HG02759 (cell line): ENCODE results near the gene NTN4.
"Not testable (repeated sequence)": the region's sequence is repeated elsewhere in the genome, so short reads cannot be mapped to it uniquely, and the experiment has no call there.

Experiments
- ATAC-seq: cut with Tn5 transposase; IDR thresholded peaks from one replicate; pipeline ENCODE4 v1.9.1; 2021; ENCODE audit warnings: mild to moderate bottlenecking, moderate library complexity; ENCODE audit not compliant: unreplicated experiment

Gene NTN4

GRCh38 chr12:95629392-95629791 lies 161.2 kb downstream of the NTN4 start:
- no peak for ATAC-seq

DNA sequence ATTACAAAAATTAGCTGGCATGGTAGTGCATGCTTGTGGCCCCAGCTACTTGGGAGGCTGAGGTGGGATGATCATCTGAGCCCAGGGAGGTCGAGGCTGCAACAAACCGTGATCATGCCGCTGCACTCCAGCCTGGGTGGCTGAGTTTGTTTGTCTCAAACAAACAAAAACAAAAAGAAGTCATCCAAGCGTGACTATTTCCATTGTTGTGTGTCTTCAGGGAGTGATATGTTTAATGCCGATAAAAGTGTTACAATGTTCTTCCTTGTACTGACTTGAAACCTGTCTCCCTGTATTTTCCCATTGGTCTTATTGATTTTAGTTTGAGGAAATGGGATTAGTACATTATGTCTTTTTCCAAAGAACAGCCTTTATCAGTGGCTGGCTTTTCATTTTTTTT lies 163.7 kb downstream of the NTN4 start:
- ATAC-seq = no peak

DNA sequence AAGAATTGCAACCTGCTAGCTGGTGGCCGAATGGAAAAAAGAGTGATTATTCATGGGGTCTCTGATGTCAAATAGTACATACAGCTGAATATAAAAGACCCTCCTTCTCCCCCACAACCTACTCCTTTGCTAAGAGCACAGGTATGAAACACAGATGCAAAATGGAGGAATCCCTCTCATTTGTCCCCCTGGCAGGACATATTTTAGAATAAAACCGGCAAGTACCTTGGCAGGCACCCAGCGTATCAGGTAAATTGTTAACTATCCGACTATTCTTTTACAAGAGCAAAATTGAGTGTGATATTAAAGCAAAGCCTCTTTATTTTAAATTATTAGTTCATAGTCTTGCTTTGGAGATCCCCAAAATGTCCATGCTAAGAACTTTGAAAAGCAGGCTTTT lies 165.6 kb downstream of the NTN4 start:
- ATAC-seq = no peak

- no peak for ATAC-seq
Measured at GRCh38 chr12:95624589-95624988, 166.0 kb downstream of the NTN4 start.

GRCh38 chr12:95623554-95624170 lies 166.9 kb downstream of the NTN4 start:
- peak; percentile 50 for ATAC-seq

- ATAC-seq = no peak
Measured at GRCh38 chr12:95622879-95623278, 167.7 kb downstream of the NTN4 start.

- ATAC-seq = no peak
Measured at GRCh38 chr12:95621725-95622124, 168.8 kb downstream of the NTN4 start.

DNA sequence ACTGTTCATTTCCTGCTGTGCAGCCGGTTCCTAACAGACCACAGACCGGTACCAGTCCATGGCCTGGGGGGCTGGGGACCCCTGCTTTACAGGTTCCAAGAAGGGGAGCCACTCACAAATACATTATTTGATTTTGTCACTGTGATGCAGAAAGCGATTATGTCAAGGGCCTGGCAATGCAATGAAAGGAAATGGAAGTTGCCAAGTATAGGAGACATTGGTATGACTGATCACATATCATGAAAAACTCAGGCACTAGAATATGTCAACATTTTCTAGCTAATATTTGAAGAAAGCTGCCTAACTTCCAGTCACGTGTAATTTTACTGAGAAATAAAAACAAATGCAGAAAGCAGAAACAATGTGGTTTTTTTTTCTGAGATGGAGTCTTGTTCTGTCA lies 170.4 kb downstream of the NTN4 start:
- ATAC-seq = no peak

DNA sequence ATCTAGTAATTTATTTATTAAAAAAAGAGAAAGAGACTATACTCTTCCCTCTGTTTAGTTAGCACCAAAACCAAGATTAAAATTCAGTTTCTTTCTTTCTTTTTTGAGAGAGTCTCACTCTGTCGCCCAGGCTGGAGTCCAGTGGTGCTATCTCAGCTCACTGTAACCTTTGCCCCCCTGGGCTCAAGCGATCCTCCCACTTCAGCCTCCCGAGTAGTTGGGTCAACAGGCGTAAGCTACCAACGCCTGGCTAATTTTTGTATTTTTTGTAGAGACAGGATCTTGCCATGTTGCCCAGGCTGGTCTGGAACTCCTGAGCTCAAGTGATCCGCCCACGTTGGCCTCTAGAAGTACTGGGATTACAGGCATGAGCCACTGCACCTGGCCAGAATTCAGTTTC lies 174.1 kb downstream of the NTN4 start:
- not testable (repeated sequence) for ATAC-seq

GRCh38 chr12:95615749-95616148 lies 174.8 kb downstream of the NTN4 start:
- ATAC-seq = no peak

- ATAC-seq = no peak
Measured at GRCh38 chr12:95614390-95614982, 176.1 kb downstream of the NTN4 start.

- ATAC-seq = no peak
Measured at GRCh38 chr12:95613021-95613420, 177.5 kb downstream of the NTN4 start.

DNA sequence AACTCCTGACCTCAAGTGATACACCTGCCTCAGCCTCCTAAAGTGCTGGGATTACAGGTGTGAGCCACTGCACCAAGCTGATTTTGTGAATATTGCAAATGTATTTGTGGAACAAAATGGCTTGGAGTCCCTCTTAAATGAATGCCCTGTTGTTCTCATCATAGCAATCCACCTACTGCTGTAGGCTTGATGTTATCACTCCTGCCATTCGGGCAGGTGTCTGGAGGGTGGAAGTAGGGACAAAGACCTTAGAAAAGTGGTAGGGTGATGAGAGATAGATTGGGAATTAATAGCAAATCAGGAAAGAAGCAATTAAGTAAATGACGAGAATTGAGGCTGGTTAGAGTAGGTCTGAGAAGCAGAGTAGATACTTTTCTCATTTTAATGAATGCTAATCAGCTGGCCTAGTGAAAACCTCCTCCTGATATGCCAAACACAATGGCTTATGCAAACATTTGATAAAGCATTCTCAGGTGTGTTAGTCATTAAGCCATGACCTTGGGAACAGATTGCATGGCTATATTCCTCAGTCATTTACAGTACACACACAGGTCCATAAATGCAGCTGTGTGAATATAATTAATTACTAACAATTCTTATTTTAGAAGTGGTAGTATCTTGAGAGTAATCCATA lies 178.8 kb downstream of the NTN4 start:
- ATAC-seq = no peak

DNA sequence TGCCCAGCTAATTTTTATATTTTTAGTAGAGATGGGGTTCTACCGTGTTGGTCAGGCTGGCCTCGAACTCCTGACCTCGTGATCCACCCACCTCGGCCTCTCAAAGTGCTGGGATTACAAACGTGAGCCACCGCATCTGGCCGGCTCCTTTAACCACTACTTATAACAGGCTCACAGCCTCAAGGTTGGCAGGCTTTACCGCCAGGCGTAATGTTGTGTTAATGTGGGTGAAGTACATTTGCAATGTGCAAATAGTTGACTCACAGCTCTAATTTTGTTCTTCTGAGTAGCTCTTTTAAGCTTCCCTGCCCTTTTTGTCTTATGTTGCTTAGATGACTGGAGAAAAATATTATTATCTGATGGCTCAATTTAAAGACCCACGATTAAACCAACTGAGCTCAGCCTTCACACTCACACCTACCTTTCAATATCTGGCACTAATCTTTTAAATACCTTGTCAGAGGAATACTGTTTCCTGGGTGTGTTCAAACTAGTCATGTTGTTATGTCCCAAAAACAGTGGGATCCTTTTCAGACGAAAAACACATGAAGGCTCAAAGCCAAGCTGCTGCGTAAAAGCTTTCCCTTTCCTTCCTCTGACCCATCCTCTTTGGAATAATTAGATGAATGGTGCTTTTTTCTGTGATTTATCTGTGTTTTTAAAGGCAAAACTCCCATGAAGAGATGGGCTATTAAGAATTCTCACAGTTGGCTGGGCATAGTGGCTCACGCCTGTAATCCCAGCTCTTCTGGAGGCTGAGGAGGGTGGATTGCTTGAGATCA lies 182.1 kb downstream of the NTN4 start:
- no peak for ATAC-seq
